OCI-LY3 (cell line): Measurements from ENCODE around the gene ANOS1.

ENCODE experiments used
- H2AFZ ChIP-seq: fragments of 200-600, 300-600 bp; shearing (Covaris generic); 2 replicates; pipeline ENCODE4 v1.6.0; 2014; ENCODE audit warnings: antibody characterized with exemption, low read depth, low read length
- H3K27ac ChIP-seq: fragments of 200-600, 300-600 bp; sonication (generic); 2 replicates; pipeline ENCODE4 v1.5.1; 2014; ENCODE audit warnings: mild to moderate bottlenecking, low read length, moderate library complexity, mixed read lengths
- H3K27me3 ChIP-seq: fragments of 200-600, 300-600 bp; sonication (generic); 2 replicates; pipeline ENCODE4 v1.6.1; 2014; ENCODE audit warnings: low read depth, low read length, mixed read lengths
- H3K36me3 ChIP-seq: fragments of 200-600, 300-600 bp; sonication (generic); replicated peaks from 2 replicates; pipeline ENCODE3; 2014; ENCODE audit warnings: low read depth, low read length, mixed read lengths
- H3K4me1 ChIP-seq: fragments of 300-600, 200-600 bp; sonication (generic); 2 replicates; pipeline ENCODE4 v1.6.1; 2014; ENCODE audit warnings: low read length, mixed read lengths
- H3K4me2 ChIP-seq: fragments of 200-600, 300-600 bp; sonication (generic); 2 replicates; pipeline ENCODE4 v1.6.1; 2014; ENCODE audit warnings: low read length, mixed read lengths
- H3K4me3 ChIP-seq: fragments of 300-600, 200-600 bp; sonication (generic); 2 replicates; pipeline ENCODE4 v1.5.1; 2014; ENCODE audit warnings: antibody characterized with exemption, mild to moderate bottlenecking, low read length, moderate library complexity
- H3K79me2 ChIP-seq: fragments of 300-600, 200-600 bp; shearing (Covaris generic); 2 replicates; pipeline ENCODE4 v1.6.1; 2014; ENCODE audit warnings: mild to moderate bottlenecking, low read length, mixed read lengths
- H3K9ac ChIP-seq: fragments of 300-600, 200-600 bp; shearing (Covaris generic); 2 replicates; pipeline ENCODE4 v1.6.0; 2014; ENCODE audit warnings: mild to moderate bottlenecking, low read length, moderate library complexity
- H3K9me3 ChIP-seq: fragments of 200-600, 300-600 bp; shearing (Covaris generic); 2 replicates; pipeline ENCODE4 v1.6.1; 2014; ENCODE audit warnings: low read length, mixed read lengths; ENCODE audit not compliant: insufficient read depth
- H4K20me1 ChIP-seq: fragments of 200-600, 300-600 bp; sonication (generic); 2 replicates; pipeline ENCODE4 v1.6.1; 2016; ENCODE audit warnings: low read length, mixed read lengths; ENCODE audit not compliant: insufficient read depth
- EZH2phosphoT487 ChIP-seq: fragments of 200-600 bp; shearing (Covaris generic); IDR thresholded peaks from 2 replicates; pipeline ENCODE4 v1.6.1; 2018; ENCODE audit warnings: antibody characterized with exemption, mixed run types, low read depth
- TF ChIP-seq, protein P1 (sequence below): fragments of 200-600, 300-600 bp; sonication (generic); IDR thresholded peaks from 2 replicates; pipeline ENCODE4 v1.5.1; 2014; ENCODE audit warnings: antibody characterized with exemption, low read length, low read depth

ANOS1 gene

DNA sequence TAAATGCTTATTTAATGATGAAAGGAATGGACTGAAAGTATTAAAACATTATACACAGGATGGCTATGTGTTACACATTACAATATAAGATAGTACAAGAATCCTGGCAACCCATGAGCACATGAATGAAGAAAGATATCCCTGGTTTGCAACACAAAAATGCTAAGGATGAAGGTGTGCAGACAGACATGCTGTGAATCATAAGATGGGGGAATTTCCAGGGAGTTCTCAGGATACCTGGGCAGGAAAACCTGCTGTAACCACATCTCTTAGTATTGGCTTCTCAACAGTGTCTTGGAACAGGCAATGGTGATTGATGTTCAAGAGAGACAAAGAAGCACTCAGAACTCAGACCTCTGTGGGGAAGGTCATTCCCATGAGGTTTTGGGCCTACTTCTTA lies 23.9 kb upstream of the ANOS1 start:
- H3K9ac ChIP-seq, result no peak overlapping the region
- no peak overlapping the region for H3K4me3 ChIP-seq
- H3K4me1 ChIP-seq, result no peaks in the 10 kb centered on the region
- no peak overlapping the region for H3K27ac ChIP-seq
- TF ChIP-seq, protein P1, sequence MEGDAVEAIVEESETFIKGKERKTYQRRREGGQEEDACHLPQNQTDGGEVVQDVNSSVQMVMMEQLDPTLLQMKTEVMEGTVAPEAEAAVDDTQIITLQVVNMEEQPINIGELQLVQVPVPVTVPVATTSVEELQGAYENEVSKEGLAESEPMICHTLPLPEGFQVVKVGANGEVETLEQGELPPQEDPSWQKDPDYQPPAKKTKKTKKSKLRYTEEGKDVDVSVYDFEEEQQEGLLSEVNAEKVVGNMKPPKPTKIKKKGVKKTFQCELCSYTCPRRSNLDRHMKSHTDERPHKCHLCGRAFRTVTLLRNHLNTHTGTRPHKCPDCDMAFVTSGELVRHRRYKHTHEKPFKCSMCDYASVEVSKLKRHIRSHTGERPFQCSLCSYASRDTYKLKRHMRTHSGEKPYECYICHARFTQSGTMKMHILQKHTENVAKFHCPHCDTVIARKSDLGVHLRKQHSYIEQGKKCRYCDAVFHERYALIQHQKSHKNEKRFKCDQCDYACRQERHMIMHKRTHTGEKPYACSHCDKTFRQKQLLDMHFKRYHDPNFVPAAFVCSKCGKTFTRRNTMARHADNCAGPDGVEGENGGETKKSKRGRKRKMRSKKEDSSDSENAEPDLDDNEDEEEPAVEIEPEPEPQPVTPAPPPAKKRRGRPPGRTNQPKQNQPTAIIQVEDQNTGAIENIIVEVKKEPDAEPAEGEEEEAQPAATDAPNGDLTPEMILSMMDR, result no peak
- TF ChIP-seq EZH2phosphoT487, result no peak
- H2AFZ ChIP-seq, result no peak overlapping the region
- no peaks in the 10 kb centered on the region for H3K9me3 ChIP-seq
- no peaks in the 10 kb centered on the region for H3K36me3 ChIP-seq
- H3K79me2 ChIP-seq, result no peaks in the 10 kb centered on the region
- H3K4me2 ChIP-seq, result no peak overlapping the region
- no peaks in the 10 kb centered on the region for H4K20me1 ChIP-seq
- no peaks in the 10 kb centered on the region for H3K27me3 ChIP-seq

DNA sequence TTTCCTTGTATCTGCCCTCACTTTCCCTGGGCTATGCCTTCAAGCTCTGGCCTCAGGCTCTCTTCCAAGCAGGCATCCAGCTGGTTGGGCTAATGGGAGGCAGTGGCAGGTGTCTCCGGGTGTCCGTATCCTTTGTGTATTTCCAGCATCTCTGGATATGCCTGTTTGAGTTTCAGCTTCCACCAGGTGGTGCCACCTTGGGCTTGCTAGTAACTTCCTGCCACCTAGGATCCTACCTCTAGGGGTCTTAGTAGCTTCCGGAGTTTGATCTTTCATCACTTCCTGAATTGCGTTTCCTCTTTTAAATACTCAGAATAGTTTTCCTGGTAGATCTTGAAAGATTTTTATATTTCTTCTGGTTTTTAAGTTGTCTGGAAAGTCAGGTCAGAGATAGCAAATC lies 23.2 kb upstream of the ANOS1 start:
- Histone ChIP-seq H3K4me2 (no peak overlapping the region), H3K4me1 (no peaks in the 10 kb centered on the region), H3K27ac (no peak overlapping the region), H3K79me2 (no peaks in the 10 kb centered on the region), H4K20me1 (no peaks in the 10 kb centered on the region), H3K27me3 (no peaks in the 10 kb centered on the region), H3K4me3 (no peak overlapping the region), H3K9me3 (no peaks in the 10 kb centered on the region), H2AFZ (no peak overlapping the region), H3K36me3 (no peaks in the 10 kb centered on the region), H3K9ac (no peak overlapping the region)
- TF ChIP-seq EZH2phosphoT487, result no peak
- TF ChIP-seq, protein P1, result peak; percentile 16; the same call in 1 of the 2 replicates

DNA sequence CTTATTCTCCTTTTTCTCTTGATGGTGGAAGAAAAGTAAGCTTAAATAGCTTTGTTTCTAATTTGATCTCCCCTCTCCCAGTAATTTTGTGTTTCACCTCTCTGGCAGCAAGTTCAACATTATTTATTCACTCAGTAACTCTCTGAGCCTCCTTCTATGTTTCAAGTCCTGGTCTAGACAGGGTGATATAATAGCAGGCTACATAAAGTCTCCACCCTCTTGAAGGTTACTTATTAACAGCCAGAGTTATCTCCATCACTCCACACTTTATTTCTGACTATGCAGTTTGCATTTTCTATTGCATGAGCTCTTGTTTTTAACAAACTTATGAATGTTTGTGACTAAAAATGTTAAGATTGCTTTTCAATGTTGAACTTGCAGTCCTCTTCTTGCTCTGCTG lies 17.8 kb upstream of the ANOS1 start:
- no peak overlapping the region for H3K9ac ChIP-seq
- H4K20me1 ChIP-seq, result no peaks in the 10 kb centered on the region
- no peaks in the 10 kb centered on the region for H3K36me3 ChIP-seq
- H3K4me1 ChIP-seq, result no peaks in the 10 kb centered on the region
- TF ChIP-seq, protein P1, result no peak
- no peak for TF ChIP-seq EZH2phosphoT487
- no peak overlapping the region for H3K27ac ChIP-seq
- no peak overlapping the region for H2AFZ ChIP-seq
- H3K4me3 ChIP-seq, result no peak overlapping the region
- no peaks in the 10 kb centered on the region for H3K79me2 ChIP-seq
- no peak overlapping the region for H3K4me2 ChIP-seq
- H3K27me3 ChIP-seq, result no peaks in the 10 kb centered on the region
- H3K9me3 ChIP-seq, result no peaks in the 10 kb centered on the region

DNA sequence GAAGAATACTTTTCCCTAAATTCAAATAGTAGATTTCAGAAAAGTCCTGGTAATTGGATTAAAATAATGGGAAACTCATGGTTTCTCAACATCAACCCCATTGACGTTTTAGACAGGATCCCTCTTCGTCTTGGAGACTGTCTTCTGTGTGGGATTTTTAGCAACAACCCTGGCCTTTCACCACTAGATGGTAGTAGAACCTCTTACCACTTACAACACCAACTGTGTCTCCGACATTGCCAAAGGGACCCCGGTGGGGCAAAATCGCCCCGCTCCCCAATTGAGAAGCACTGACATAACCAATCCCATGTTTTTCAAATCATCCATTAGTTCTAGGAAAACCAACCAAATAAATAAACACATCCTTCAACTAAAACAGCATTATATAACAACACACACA lies 16.9 kb upstream of the ANOS1 start:
- no peak overlapping the region for H3K4me2 ChIP-seq
- no peaks in the 10 kb centered on the region for H3K4me1 ChIP-seq
- H4K20me1 ChIP-seq, result no peaks in the 10 kb centered on the region
- no peak overlapping the region for H3K4me3 ChIP-seq
- H2AFZ ChIP-seq, result no peak overlapping the region
- TF ChIP-seq, protein P1, result peak; percentile 55
- no peak for TF ChIP-seq EZH2phosphoT487
- H3K9me3 ChIP-seq, result no peaks in the 10 kb centered on the region
- no peaks in the 10 kb centered on the region for H3K36me3 ChIP-seq
- H3K79me2 ChIP-seq, result no peaks in the 10 kb centered on the region
- no peak overlapping the region for H3K9ac ChIP-seq
- H3K27ac ChIP-seq, result no peak overlapping the region
- H3K27me3 ChIP-seq, result no peaks in the 10 kb centered on the region
